RPMI8226 (cell line): ENCODE data around the gene SEC23A.
A peak's percentile ranks its signal among the peaks of the same experiment; 100 is the strongest.
"Not testable (repeated sequence)": the region's sequence is repeated elsewhere in the genome, so short reads cannot be mapped to it uniquely, and the experiment has no call there.

Source experiments
- DNase-seq: peaks from one replicate; pipeline ENCODE4 v3.0.0-alpha.2; 2015

The SEC23A gene

DNA sequence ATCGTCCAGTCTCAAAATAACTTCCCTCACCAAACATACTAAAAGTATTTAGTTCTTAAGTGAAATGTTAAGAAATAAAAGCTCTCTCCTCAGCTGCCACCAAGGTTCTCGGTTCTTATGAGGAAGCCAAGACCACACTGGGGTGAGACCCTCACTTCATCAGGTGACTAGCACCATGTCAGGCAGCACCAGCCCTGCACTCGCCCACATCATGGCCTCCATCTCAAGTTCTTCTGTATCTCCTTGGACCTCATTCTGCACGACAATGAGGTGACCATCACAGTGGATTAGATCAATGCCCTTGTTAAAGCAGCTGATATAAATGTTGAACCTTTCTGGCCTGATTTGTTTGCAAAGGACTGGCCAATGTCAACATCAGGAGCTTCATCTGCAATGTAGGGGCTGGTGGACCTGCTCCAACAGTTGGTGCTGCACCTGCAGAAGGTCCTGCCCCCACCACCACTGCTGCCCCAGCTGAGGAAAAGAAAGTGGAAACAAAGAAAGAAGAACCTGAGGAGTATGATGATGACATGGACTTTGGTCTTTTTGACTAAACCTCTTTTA, 12.4 kb downstream of the SEC23A start:
- no peak for DNase-seq

- DNase-seq: no peak
These were observed 15.5 kb downstream of the SEC23A start for GRCh38 chr14:39087493-39087892.

DNA sequence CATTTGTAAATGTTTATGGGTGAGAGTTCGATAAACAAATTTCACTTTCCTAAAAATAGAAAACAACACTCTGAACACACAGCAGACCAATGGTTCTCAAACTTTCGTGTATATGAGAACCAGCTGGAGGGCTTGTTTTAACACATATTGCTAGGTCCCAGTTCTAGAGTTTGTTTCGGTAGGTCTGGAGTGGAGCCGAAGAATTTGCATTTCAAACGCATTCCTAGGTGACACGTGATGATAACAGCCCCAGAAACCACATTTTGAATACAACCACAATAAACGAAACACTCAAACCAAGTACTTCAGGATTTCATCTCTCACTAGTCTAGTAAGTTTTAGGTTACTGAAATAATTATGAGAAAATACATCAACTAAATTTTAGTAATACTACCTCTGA, 17.1 kb downstream of the SEC23A start:
- DNase-seq: no peak

- no peak for DNase-seq
These were observed 19.9 kb downstream of the SEC23A start for GRCh38 chr14:39083127-39083526.

DNA sequence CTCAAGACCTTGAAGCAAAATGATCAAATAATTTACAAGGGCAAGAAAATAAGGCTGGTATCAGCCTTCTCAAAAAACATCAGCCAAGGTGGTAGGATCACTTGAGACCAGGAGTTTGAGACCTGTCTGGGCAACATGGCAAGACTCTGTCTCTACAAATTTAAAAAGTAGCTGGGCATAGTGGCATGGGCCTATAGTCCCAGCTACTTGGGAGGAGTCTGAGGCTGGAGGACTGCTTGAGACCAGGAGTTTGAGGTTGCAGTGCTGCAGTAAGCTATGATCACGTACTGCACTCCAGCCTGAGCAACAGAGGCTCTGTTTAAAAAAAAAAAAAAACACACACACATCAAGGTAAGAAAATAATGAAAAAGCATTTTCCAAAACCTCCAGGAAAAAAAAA, 22.1 kb downstream of the SEC23A start:
- DNase-seq: no peak

GRCh38 chr14:39071096-39071495, 31.9 kb downstream of the SEC23A start:
- DNase-seq: no peak

- no peak for DNase-seq
These were observed 33.1 kb downstream of the SEC23A start for GRCh38 chr14:39069923-39070322.

DNA sequence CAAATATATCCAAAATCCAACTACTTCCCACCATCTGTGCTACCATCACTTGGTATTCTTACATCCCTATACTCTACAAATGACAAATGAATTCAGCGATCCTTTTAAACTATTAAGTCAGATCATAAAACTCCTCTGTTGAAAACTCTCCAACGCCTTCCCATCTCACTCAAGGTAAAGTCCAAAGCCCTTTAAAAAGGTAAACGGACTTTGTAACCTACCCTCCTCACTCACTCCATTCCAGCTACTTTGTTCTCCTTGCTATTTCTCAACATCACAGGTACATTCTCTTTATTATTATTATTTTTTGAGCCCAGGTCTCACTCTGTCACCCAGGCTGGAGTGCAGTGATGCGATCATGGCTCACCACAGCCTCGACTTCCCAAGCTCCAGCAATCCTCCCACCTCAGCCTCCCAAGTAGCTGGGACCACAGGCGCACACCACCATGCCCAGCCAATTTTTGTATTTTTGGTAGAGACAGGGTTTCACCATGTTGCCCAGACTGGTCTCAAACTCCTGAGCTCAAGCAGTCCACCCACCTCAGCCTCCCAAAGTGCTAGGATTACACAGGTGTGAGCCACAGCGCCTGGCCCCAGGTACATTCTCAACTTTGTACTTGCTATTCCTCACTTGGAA, 33.7 kb downstream of the SEC23A start:
- not testable (repeated sequence) for DNase-seq

GRCh38 chr14:39060818-39061437, 42.1 kb downstream of the SEC23A start:
- peak; percentile 11 for DNase-seq

- DNase-seq: no peak
These were observed 47.1 kb downstream of the SEC23A start for GRCh38 chr14:39055786-39056474.

GRCh38 chr14:39052869-39053454, 50.1 kb downstream of the SEC23A start:
- not testable (repeated sequence) for DNase-seq

GRCh38 chr14:39050389-39050788, 52.6 kb downstream of the SEC23A start:
- DNase-seq: no peak

DNA sequence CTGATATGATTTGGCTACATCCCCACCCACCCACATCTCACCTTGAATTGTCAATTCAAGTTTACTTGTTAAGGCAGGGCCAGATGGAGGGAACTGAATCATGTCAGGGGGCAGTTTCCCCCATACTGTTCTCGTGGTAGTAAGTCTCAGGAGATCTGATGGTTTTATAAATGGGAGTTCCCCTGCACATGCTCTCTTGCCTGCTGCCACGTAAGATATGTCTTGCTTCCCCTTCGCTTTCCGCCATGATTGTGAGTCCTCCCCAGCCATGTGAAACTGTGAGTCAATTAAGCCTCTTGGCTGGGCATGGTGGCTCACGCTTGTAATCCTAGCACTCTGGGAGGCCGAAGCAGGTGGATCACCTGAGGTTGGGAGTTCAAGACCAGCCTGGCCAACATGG, 57.1 kb downstream of the SEC23A start:
- not testable (repeated sequence) for DNase-seq

DNA sequence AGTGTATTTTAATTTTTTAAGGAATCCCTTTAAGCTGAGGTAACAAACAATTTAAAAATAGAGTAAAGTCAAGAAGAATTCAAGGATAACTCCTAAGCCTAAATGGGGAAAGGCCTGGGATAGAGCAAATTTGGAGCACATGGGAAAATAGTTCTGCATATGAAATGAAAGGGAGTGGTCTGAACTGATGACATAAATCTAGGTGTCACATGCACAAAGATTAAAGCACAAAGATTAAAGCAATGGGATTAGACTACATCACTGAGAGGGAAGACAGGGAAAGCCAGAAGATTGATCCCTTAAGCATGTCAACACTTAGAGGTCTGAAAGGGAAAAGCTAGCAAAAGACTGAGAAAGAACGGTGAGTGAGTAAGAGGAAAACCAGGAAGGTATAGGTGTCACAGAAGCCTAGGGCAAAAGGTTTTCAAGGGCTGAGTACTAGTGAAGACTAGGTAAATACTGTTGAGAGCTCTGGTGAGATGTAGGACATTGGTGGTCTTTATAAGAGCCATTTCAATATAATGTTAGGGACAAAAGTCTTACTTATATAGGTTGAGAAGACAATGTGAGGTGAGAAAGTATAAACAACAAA, 59.6 kb downstream of the SEC23A start:
- no peak for DNase-seq

- DNase-seq: no peak
These were observed 62.5 kb downstream of the SEC23A start for GRCh38 chr14:39040529-39040928.

- no peak for DNase-seq
These were observed 64.5 kb downstream of the SEC23A start for GRCh38 chr14:39038542-39038941.

GRCh38 chr14:39036760-39037159, 66.3 kb downstream of the SEC23A start:
- DNase-seq: no peak

DNA sequence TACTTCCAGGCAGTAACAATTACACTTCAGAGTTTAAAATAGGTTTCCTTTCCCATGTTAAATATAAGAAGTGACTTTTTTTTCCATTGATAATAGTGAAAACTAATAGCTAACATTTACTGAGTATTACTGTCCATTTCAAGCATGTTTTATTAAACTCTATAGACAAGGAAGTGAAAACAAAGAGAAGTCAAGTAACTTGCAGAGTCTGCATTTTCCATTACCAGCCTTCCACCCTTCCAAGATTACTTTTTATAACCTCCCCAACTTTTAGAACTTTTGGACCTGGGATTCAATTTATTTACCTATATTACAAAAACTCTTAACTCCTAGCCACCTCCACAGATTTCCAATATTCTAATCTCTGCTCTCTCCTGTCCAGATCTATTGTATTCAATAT, 67.7 kb downstream of the SEC23A start:
- no peak for DNase-seq

- DNase-seq: no peak
These were observed 68.3 kb downstream of the SEC23A start for GRCh38 chr14:39034481-39035296.

DNA sequence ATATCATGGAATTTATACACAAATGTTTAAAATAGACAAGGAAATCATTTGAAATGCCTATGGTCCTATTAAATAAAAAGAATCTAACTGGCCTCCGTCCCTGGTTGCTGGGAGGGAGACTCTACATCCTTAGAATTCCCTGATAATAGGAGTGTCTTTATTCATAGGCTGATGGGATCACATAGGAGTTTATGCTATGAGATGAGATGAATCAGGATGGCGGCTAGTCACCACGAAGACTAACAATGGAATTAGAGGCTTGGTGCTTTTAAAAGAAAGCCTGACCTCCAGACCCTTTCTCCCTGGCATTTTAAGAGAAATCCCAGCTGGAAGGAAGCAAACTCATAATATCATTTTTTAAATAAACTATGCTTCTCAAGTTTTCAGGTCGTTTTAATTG, 69.7 kb downstream of the SEC23A start:
- no peak for DNase-seq

DNA sequence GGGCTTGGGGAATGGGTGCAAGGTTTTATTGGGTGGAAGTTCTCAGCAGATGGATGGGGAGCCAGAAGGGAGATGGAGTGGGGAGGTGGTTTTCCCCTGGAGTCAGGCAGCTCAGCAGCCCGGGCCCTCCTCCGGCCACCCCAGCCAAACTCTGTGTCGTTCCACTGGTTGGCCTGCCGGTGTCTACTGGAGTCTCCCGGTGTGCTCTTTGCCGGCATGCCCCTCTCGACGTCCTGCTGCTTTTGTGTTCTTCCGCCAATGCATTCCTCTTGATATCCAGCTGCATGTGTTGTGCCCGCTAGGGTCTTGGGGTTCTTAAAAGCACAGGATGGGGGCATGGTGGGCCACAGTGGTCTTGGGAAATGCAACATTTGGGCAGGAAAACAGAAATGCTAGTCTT, 72.8 kb downstream of the SEC23A start:
- no peak for DNase-seq

DNA sequence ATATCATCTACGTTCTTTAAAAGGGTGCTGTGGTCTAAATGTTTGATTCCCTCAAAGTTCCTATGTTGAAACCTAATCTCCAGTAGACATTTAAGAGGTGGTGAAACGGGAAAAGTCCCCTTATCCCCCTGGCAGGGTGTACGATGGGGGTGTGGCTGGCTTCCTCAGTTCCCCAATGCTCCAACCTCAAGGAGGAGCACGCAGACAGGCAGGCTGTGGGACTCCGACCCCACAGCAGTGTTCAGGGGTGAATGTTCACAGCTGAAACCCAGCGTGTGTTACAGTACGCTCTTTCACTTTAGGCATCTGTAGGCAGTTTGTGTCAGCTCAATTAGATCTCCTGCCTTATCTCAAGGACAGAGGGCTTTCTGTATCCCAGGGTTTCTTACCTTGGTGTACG, 73.2 kb downstream of the SEC23A start:
- DNase-seq: no peak
